T47D (cell line): ENCODE measurements around the gene WDR35.

Source experiments
- DNase-seq, 2 experiments: peaks; one replicate each; pipeline versions ENCODE4 v3.0.0 to v3.0.0-alpha.2; 2011 to 2012; ENCODE audit warnings: low read depth in 1 of 2, low spot score in 1 of 2
- JUND ChIP-seq: IDR thresholded peaks from 2 replicates; pipeline ENCODE4 v1.6.1; 2012; ENCODE audit warnings: low read depth
- in situ Hi-C: cut with HindIII; loops from 2 replicates; pipeline ENCODE4 v1.10.0; 2016; ENCODE audit warnings: low sequenced_read_pairs, low pct_unique_long_range_greater_than_20kb

The WDR35 gene

DNA sequence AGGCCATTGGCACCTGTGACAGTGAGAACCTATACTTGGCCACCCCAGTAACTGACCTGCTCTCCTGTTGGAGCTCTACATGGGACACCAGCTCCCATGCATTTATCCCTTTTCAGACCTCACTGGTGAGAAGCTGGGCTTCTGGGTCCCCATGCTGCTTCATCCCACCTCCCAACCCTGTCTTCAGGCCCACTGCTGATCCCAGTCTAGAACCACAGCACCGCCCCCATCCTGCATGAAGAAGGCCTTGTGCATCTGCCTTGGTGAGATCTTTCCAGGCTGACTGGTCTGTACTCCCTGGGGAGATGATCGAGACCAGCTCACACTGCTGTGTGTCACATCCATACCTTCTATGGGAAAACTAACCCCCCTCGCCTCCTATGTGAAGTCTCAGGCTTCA, 110.8 kb downstream of the WDR35 start:
- no peak for DNase-seq
- TF ChIP-seq JUND = no peak
- in situ Hi-C loops = no loop called here

DNA sequence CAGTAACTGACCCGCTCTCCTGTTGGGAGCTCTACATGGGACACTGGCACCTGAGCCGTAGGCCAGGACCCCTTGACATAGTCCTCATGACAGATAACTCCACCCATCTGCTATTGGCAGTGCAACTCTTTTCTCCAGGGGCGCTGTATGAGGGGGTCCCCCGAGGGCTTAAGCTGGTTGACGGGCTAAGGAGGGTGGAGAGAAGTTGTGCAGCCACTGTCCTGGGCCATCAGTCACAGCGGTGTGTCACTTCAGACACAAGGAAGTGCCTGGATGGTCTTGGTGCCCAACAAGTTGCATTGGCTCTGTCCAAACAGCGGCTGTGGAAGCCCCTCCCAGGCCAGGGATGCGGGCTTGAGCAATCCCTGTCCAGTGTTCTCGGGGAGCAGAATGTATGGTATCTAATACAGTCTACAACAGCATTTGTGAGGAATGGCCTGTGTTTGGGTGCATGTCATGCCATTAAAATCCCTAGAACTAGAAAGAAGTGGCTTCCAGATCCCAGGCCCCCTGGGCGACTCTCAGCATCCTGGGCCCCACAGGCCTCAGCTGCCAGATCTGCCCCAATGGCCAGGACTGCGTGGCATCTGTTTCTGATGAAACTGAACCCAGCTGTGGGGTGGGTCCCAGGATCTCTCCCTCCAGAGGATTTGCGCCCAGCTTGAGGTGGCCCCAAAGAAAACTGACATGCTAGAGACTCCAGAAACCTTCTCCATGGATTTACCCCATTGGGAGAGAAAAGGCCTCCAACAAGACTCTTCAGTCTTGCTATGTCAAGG, 111.4 kb downstream of the WDR35 start:
- in situ Hi-C loops = no loop called here
- DNase-seq = no peak
- no peak for TF ChIP-seq JUND

- TF ChIP-seq JUND = no peak
- DNase-seq = no peak
- in situ Hi-C loops = no loop called here
These were observed 113.2 kb downstream of the WDR35 start for GRCh38 chr2:19876751-19877150.

DNA sequence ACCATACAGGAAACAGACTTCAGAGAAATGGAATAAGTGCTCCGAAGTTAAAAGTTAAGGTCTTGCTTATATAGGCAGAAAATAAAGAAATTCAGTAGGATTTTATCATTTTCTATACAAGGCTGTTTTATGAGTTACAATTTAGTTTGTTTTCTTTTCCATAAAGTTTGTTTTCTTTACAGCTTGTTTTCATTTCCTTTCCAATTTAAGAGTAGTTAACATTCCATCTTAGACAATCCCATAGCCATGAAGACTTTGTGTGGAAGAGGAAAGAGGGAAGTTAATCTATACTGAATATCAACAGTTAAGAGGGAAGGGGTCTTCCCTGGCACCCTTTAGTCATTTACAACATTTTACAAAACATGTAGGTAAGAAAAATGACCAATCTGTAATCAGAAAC, 114.6 kb downstream of the WDR35 start:
- no peak for TF ChIP-seq JUND
- in situ Hi-C loops = no loop called here
- no peak for DNase-seq

GRCh38 chr2:19874726-19875125, 115.2 kb downstream of the WDR35 start:
- DNase-seq = no peak
- no peak for TF ChIP-seq JUND
- in situ Hi-C loops = no loop called here

DNA sequence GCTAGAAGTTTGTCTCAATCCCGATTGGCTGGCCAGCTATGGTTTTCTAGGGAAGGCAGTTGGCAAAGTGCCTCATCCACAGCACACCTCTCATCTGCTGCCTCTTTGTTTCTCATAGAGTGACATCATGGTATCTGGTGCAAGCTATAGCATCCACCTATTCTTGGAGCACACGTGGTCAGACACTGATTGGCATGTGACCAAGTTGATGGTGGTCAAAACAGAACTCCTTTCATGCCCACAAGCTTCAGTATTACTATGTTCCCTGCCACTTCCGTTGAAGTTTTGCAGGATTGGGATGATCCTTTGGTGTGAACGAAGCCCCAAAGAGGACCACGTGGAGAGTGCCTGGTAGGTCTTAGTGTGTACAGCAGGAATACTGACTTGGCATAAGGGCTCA, 116.9 kb downstream of the WDR35 start:
- no peak for DNase-seq
- no peak for TF ChIP-seq JUND
- in situ Hi-C loops = no loop called here

- in situ Hi-C loops = no loop called here
- DNase-seq = no peak
- no peak for TF ChIP-seq JUND
These were observed 117.6 kb downstream of the WDR35 start for GRCh38 chr2:19872302-19872701.

DNA sequence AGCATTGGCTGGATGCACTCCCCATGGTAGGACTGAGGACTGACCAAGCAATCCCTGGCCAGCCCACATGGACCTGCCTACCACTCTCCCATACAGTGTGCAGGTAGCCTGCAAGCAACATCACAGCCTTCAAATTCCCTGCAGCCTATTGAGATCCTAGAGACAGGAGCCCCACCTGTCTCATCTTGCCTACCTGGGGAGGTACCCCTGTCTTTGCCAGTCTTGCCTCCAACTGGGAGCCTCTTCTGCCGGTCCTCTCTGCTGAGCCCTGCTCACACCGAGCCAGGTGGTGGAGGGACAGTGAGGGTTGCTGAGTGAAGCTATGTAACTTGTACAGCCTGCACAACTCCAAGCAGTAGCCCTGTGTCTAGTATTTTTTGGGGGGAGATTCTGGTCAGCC, 118.1 kb downstream of the WDR35 start:
- in situ Hi-C loops = no loop called here
- no peak for DNase-seq
- TF ChIP-seq JUND = no peak

DNA sequence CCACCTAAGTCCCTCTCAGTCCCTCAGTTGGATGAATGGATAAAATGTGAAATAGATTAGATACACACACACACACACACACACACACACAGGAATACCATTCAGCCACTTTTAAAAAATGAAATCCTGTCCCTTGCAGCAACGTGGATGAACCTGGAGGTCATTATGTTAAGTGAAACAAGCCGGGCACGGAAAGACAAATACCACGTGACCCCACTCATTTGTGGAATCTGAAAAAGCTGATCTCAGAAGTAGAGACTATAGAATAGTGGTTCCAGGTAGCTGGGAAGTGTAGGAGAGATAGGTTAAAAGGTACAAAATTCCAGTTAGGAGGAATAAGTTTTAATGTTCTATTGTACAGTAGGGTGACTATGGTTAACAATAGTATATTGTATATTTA, 119.1 kb downstream of the WDR35 start:
- in situ Hi-C loops = no loop called here
- TF ChIP-seq JUND = no peak
- DNase-seq = no peak

GRCh38 chr2:19868701-19869580, 121.0 kb downstream of the WDR35 start:
- in situ Hi-C loops = no loop called here
- no peak for DNase-seq
- TF ChIP-seq JUND = no peak

DNA sequence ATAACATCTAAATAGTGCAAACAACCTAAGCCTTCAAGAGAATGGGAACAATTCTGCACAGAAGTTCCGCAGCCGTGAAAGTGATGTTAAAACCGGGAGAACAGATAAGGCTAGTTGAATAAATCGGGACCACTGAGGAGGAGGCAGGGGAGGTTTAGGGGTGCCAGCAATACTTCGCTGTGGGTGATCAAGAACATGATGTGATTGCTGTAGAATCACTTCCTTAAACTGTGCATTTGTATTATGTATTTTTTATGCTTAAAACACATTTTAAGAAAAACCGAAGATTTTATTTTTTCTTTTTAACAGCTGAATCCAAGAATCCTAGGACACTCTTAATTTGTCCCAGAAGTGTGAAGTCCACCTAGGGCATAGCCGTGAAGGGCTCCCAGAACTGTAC, 121.7 kb downstream of the WDR35 start:
- no peak for DNase-seq
- in situ Hi-C loops = no loop called here
- TF ChIP-seq JUND = no peak

DNA sequence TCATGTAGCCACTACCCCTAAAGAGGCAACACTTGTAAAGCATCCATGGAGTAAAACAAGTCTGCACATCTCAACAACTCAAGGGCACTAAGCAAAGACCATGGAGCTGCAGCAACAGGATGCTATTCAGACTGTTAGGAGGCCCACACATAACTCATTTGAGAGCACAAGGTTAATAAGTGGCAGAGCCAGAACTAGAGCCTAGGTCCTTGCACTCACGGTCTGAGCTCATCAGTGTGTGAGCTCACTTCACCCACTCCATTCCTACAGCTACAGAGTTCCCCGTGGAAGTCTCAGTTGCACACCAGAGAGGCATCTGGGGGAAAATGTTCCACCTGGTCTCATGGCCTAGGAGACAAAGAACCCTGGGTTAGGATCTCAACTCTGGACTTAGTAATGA, 123.1 kb downstream of the WDR35 start:
- no peak for DNase-seq
- in situ Hi-C loops = no loop called here
- no peak for TF ChIP-seq JUND

GRCh38 chr2:19865151-19865550, 124.8 kb downstream of the WDR35 start:
- no peak for DNase-seq
- TF ChIP-seq JUND = no peak
- in situ Hi-C loops = no loop called here
